Smooth muscle cell of bladder (primary cell): ENCODE results near the gene KRTAP21-2. TPM values are rescaled to one million over a fixed set of nuclear protein-coding genes. Genes with fewer than 3 reads are reported as not detected.

Experiments
- total RNA-seq: library from RNA; depleted of rRNA; stranded (reverse); fragments of >200 nt; gene quantifications from 2 replicates; pipeline ENCODE4 v1.2.3, GENCODE V29; 2014

KRTAP21-2 gene
- not detected in 2 replicates for total RNA-seq

DNA sequence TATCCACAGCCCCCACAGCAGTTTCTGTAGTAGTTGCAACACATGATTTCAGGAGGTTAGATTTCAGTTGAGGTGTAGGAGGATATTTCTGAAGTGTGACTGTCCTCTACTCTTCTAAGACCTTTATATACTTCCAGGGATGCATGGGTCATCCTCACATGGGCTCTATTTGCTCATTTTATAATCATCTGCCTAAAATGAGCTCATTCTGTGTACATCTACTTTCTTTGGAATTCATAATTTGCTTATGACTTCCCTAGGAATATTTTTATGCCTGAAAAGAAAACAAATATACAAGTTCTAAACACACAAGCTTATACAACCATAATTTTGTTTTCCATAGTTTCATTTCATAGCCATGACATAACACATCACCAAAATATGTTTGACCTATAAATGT lies at the start of gene KRTAP21-2:
Gene KRTAP21-2 (minus strand): TSS at position 101 of the 400 bp plus-strand sequence. CDS start 57 bp downstream, at position 44.

DNA sequence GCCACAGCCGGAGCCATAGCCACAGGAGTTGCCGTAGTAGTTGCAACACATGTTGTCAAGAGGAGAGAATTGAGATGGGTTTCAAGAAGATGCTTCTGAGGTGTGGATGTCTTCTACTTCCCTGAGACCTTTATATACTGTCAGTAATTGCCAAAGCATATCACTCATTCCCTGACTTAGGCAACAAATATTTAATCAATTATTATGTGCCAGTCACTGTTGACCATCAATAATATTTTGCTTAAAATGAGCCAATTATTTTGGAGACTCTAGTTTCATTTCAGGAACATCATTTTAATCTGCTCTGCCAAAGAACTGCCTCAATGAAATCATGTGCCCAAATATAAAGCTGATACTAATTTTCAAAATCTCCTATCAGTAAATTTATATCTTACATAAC lies 8.3 kb upstream of the KRTAP21-2 start, which contains the start of gene KRTAP21-1:
Gene KRTAP21-1 (minus strand): TSS at position 101 of the 400 bp plus-strand sequence. CDS start 50 bp downstream, at position 51.

DNA sequence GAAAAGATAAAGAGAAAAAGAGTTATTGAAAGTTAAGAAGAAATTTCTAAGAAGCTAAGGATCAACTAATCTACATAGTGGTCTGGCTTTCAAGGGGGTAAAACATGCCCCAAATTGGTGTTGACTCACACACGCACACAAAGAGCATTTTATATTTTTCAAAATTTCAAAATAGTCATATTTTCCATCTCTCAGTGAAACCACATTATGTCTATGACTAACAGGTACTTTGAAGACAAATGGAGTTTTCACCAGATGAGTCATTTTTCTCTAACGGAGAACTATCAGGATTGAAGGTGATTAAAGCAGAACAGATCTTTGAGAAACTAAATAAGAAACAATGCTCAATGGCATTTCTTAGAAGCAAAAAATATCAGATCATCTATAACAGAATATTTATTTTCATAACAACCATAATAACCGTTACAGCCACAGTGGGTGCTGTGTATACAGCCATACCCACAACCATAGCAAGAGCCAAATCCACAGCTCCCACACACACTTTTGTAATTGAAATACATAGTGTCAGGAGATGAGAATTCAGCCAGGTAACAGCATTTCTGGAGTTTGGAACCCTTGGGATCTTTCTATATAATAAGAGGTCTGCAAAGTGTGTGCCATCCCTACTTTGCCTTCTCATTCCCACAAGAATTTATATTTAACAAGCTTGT lies 28.7 kb downstream of the KRTAP21-2 start, which contains the start of gene KRTAP21-3:
Gene KRTAP21-3 (minus strand): TSS at position 539 of the 671 bp plus-strand sequence. CDS start 18 bp downstream, at position 521.

Other genes with a start within 250 kb of the KRTAP21-2 start
- not detected in 2 replicates for gene KRTAP19-5, start 245.1 kb downstream of the KRTAP21-2 start, total RNA-seq
- not detected in 2 replicates for gene KRTAP19-6, start 205.4 kb downstream of the KRTAP21-2 start, total RNA-seq
- not detected in 2 replicates for gene KRTAP19-7, start 185.9 kb downstream of the KRTAP21-2 start, total RNA-seq
- not detected in 2 replicates for gene KRTAP22-2, start 156.9 kb downstream of the KRTAP21-2 start, total RNA-seq
- not detected in 2 replicates for gene KRTAP6-3, start 154.8 kb downstream of the KRTAP21-2 start, total RNA-seq
- not detected in 2 replicates for gene KRTAP6-2, start 148.4 kb downstream of the KRTAP21-2 start, total RNA-seq
- not detected in 2 replicates for gene KRTAP22-1, start 146.2 kb downstream of the KRTAP21-2 start, total RNA-seq
- gene KRTAP6-1, start 133.3 kb downstream of the KRTAP21-2 start, total RNA-seq: not detected in 2 replicates
- gene KRTAP20-1, start 130.8 kb downstream of the KRTAP21-2 start, total RNA-seq: not detected in 2 replicates
- not detected in 2 replicates for gene KRTAP20-4, start 126.6 kb downstream of the KRTAP21-2 start, total RNA-seq
- not detected in 2 replicates for gene KRTAP20-2, start 112.1 kb downstream of the KRTAP21-2 start, total RNA-seq
- not detected in 2 replicates for gene KRTAP20-3, start 104.4 kb downstream of the KRTAP21-2 start, total RNA-seq
- not detected in 2 replicates for gene KRTAP21-3, start 28.5 kb downstream of the KRTAP21-2 start, total RNA-seq
- not detected in 2 replicates for gene KRTAP21-1, start 8.2 kb upstream of the KRTAP21-2 start, total RNA-seq
- gene KRTAP8-1, start 66.0 kb upstream of the KRTAP21-2 start, total RNA-seq: not detected in 2 replicates
- not detected in 2 replicates for gene KRTAP7-1, start 82.5 kb upstream of the KRTAP21-2 start, total RNA-seq
- not detected in 2 replicates for gene KRTAP11-1, start 134.3 kb upstream of the KRTAP21-2 start, total RNA-seq